CD4-positive, alpha-beta T cell treated with Interleukin-2 at 100 ng/mL for 4 hours (primary cell): Measurements from ENCODE around the gene MTG1.
"Not testable (repeated sequence)": the region's sequence is repeated elsewhere in the genome, so short reads cannot be mapped to it uniquely, and the experiment has no call there.

Source experiments
- DNase-seq: peaks from one replicate; pipeline ENCODE4 v3.0.0-alpha.2; 2020; ENCODE audit warnings: low spot score

MTG1 gene

GRCh38 chr10:133400624-133401424 is 6.9 kb downstream of the MTG1 start:
- no peak for DNase-seq

GRCh38 chr10:133401500-133401899 is 7.5 kb downstream of the MTG1 start:
- DNase-seq, result no peak

- DNase-seq, result no peak
Measured at GRCh38 chr10:133401981-133402725, 8.2 kb downstream of the MTG1 start.

- DNase-seq, result no peak
Measured at GRCh38 chr10:133403359-133403758, 9.4 kb downstream of the MTG1 start.

- DNase-seq, result no peak
Measured at GRCh38 chr10:133403784-133404183, 9.8 kb downstream of the MTG1 start.

- no peak for DNase-seq
Measured at GRCh38 chr10:133405272-133405671, 11.3 kb downstream of the MTG1 start.

- no peak for DNase-seq
Measured at GRCh38 chr10:133405844-133406527, 12.0 kb downstream of the MTG1 start.

GRCh38 chr10:133411523-133412380 is 17.8 kb downstream of the MTG1 start:
- no peak for DNase-seq

- DNase-seq, result no peak
Measured at GRCh38 chr10:133412381-133412711, 18.4 kb downstream of the MTG1 start.

GRCh38 chr10:133414401-133414800 is 20.4 kb downstream of the MTG1 start:
- not testable (repeated sequence) for DNase-seq

- DNase-seq, result no peak
Measured at GRCh38 chr10:133415752-133416151, 21.8 kb downstream of the MTG1 start.

GRCh38 chr10:133418289-133418993 is 24.5 kb downstream of the MTG1 start:
- DNase-seq, result no peak

GRCh38 chr10:133419211-133419950 is 25.4 kb downstream of the MTG1 start:
- no peak for DNase-seq

- no peak for DNase-seq
Measured at GRCh38 chr10:133420028-133420427, 26.1 kb downstream of the MTG1 start.

- no peak for DNase-seq
Measured at GRCh38 chr10:133420579-133420978, 26.6 kb downstream of the MTG1 start.

- DNase-seq, result no peak
Measured at GRCh38 chr10:133421336-133422222, 27.6 kb downstream of the MTG1 start.

GRCh38 chr10:133422223-133422806 is 28.4 kb downstream of the MTG1 start:
- DNase-seq, result no peak

GRCh38 chr10:133422807-133423771 is 29.1 kb downstream of the MTG1 start:
- no peak for DNase-seq
